GM12875 (cell line): Measurements from ENCODE around the gene CRHR2.

ENCODE experiments used
- H3K4me3 ChIP-seq: one replicate; pipeline ENCODE4 v1.5.1; 2011; ENCODE audit warnings: low read depth, low read length, control low read depth
- TF ChIP-seq, protein P1 (sequence below): IDR thresholded peaks from 2 replicates; pipeline ENCODE4 v1.5.1; 2011; ENCODE audit warnings: low read depth, mild to moderate bottlenecking, control low read depth, inconsistent platforms, low read length, moderate library complexity, borderline replicate concordance; ENCODE audit not compliant: insufficient read depth

CRHR2 gene

DNA sequence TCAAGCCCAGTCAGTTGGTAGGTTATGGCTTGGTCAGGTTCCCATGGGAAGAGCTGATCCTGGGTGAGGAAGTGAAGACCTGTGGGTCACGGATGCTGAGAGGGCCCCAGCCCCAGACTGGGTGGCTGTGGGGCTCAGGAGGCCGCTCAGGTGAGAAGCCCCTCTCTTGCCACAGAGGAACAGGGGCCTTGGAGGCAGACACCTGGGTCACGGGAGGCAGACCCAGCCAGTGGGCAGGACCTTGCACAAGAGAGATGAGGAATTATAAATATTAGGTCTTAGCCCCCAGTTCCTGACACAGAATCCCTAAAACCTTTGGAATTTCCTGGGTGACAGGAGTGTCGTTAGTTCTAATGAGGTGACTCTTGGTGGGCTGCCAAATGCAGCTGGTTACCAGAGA, 10.6 kb upstream of the CRHR2 start:
- no peak overlapping the region for H3K4me3 ChIP-seq

DNA sequence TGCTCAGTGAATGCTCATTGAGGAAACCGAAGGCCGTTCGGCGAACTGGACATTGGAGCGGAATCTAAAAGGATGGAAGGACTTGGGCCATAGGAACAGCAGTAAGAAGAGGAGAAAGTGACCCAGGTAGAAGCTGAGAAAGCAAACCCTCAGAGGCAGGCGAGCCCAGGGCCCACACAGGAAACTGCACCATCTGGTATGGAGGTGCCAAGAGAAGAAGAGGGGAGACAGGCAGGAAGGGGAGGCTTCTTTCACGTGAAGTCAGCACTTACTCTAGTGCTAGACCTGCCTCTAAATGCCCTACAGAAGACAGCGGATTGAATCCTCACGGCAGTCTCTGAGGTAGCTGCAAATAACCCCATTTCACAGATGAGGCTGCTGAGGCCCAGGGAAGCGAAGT, 10.2 kb upstream of the CRHR2 start:
- H3K4me3 ChIP-seq = no peak overlapping the region
- TF ChIP-seq, protein P1, sequence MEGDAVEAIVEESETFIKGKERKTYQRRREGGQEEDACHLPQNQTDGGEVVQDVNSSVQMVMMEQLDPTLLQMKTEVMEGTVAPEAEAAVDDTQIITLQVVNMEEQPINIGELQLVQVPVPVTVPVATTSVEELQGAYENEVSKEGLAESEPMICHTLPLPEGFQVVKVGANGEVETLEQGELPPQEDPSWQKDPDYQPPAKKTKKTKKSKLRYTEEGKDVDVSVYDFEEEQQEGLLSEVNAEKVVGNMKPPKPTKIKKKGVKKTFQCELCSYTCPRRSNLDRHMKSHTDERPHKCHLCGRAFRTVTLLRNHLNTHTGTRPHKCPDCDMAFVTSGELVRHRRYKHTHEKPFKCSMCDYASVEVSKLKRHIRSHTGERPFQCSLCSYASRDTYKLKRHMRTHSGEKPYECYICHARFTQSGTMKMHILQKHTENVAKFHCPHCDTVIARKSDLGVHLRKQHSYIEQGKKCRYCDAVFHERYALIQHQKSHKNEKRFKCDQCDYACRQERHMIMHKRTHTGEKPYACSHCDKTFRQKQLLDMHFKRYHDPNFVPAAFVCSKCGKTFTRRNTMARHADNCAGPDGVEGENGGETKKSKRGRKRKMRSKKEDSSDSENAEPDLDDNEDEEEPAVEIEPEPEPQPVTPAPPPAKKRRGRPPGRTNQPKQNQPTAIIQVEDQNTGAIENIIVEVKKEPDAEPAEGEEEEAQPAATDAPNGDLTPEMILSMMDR = no peak

More for the DNA sequence above, 10.6 kb upstream of the CRHR2 start:
- TF ChIP-seq, protein P1 = no peak

DNA sequence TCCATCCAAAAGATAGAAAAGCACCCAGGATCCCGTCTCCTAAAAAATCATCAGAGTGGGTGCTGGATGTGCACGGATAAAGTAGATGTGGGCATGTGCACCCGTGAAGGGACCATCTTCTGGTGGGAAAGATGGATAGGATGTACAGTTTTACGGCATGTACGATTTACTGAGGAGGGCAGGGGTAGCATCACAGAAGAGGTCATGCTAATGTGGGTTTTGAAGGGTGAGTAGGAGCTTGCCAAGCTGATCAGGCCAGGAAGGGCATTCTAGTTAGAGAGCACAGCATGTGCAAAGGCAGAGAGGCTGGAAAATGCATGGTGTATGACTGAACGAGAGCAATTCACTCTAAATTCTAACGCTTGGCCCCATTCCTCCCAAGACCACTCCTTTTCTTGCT, 7.8 kb upstream of the CRHR2 start:
- TF ChIP-seq, protein P1 = no peak
- H3K4me3 ChIP-seq = no peak overlapping the region

DNA sequence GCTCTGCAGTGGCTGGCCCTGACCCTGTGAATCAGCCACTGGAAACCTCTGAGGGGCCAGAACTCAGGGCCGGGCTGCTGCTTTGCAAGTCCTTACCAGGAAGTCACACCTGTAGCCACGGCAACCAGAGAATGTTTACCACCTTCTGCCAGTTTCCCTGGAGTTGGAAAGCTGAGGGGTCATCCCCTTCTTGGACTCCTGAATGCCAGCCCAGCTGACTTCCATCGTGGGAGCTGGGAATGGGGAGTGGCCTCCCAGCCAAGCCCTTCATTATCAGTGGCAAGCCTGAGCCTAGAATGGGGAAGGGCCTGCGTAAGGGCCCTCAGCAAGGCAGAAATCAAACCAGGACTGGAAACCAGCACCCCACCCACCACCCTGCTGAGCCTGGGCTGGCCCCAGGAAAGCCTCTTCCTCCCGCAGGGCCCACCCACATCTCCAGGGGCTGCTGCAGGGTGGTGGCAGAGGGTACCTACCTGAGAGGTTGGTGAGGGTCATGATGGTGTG, 6.5 kb upstream of the CRHR2 start:
- H3K4me3 ChIP-seq = no peak overlapping the region
- TF ChIP-seq, protein P1 = no peak

DNA sequence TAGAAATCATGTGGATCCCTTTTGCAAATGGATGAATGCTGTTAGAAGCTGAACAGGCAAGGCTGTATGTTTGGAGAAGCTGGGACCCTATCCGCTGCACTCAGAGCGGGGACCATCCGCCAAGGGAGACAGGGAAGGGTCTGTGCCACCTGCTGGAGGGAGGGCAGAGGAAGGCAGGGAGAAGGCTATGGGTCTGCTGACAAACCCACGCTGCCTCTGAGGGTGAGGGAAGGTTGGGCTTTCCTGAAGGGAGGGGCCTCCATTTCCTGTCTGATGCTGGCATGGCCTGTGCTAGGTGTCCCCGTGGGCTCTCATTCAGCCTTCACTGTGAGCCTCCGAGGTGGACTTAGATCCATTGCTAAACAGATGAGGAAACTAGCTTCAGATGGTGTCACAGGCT, 5.3 kb upstream of the CRHR2 start:
- TF ChIP-seq, protein P1 = no peak
- H3K4me3 ChIP-seq = no peak overlapping the region

DNA sequence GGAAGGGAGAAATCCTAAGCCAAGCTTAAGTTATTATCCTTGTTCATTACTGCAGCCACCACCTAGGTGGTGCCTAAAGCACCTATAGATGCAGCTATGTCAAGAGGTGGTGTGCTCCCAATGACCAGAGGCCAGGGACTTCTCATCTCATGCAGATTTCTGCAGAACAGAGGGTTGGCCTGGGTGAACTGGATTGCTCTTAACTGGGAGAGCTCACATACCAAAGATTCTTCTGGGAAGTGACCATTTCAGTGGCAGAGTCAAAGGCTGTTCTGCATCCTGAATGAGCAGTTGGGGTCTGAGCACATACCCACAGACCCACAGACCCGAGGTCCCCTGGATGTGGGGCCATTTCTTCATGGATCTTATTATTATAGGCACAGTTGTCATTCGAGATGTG, 2.1 kb upstream of the CRHR2 start:
- H3K4me3 ChIP-seq = no peak overlapping the region
- TF ChIP-seq, protein P1 = no peak

DNA sequence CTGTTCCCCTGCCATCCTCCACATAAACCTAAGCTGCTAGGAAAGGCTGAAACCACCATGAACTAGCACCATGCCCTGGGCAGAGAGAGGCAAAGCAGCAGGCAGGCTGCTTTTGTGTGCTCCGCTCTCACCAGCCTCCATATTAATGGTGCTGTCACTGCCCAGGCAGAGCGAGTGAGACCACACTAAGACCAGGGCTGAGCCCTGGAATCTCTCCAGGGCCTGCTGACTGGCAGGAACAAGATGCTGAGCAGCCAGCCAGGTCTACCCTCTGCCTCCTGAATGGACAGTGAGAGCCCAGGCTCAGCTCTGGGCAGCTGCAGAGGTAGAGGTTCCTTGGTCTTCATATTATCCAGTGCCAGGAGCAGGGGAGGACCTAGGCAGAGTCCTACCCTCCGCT, 1.6 kb upstream of the CRHR2 start:
- H3K4me3 ChIP-seq = no peak overlapping the region
- TF ChIP-seq, protein P1 = no peak
